Measurements from ENCODE around the gene POLQ. TPM values are rescaled to one million over a fixed set of nuclear protein-coding genes. Genes with fewer than 3 reads are reported as not detected.
"Not testable (repeated sequence)": the region's sequence is repeated elsewhere in the genome, so short reads cannot be mapped to it uniquely, and the experiment has no call there.

POLQ gene
- total RNA-seq, 4 donors from 2014 or later = 0.07 to 0.24 (median 0.18) TPM; not detected in 1

- ATAC-seq = no peak
- no peak overlapping the region for H3K27ac ChIP-seq
- H3K4me1 ChIP-seq = no peaks in the 10 kb centered on the region
- DNase-seq = no peak
- no peak overlapping the region for H3K4me3 ChIP-seq
- intact Hi-C loops (cut with DNase I; ENCODE audit: low total_unique reads) = no loop called here
- H3K36me3 ChIP-seq = no peaks in the 10 kb centered on the region
- no peak for TF ChIP-seq POLR2A (IDR thresholded peaks at IDR 0.05)
- TF ChIP-seq, protein P1, sequence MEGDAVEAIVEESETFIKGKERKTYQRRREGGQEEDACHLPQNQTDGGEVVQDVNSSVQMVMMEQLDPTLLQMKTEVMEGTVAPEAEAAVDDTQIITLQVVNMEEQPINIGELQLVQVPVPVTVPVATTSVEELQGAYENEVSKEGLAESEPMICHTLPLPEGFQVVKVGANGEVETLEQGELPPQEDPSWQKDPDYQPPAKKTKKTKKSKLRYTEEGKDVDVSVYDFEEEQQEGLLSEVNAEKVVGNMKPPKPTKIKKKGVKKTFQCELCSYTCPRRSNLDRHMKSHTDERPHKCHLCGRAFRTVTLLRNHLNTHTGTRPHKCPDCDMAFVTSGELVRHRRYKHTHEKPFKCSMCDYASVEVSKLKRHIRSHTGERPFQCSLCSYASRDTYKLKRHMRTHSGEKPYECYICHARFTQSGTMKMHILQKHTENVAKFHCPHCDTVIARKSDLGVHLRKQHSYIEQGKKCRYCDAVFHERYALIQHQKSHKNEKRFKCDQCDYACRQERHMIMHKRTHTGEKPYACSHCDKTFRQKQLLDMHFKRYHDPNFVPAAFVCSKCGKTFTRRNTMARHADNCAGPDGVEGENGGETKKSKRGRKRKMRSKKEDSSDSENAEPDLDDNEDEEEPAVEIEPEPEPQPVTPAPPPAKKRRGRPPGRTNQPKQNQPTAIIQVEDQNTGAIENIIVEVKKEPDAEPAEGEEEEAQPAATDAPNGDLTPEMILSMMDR (IDR thresholded peaks at IDR 0.05 in 4 of 5, conservative IDR thresholded peaks at IDR 0.05 in 1 of 5) = no peak
- no peaks in the 10 kb centered on the region for H3K9me3 ChIP-seq
- in situ Hi-C loops (cut with MboI; ENCODE audit: low sequenced_read_pairs in 4 of 4) = no loop called here
- no peaks in the 10 kb centered on the region for H3K27me3 ChIP-seq
Measured at GRCh38 chr3:121463745-121464144, 82.0 kb downstream of the POLQ start.

- Histone ChIP-seq H3K27me3 (no peaks in the 10 kb centered on the region), H3K4me3 (no peak overlapping the region), H3K36me3 (no peaks in the 10 kb centered on the region), H3K4me1 (no peaks in the 10 kb centered on the region), H3K9me3 (no peaks in the 10 kb centered on the region), H3K27ac (no peak overlapping the region)
- TF ChIP-seq, protein P1 (IDR thresholded peaks at IDR 0.05 in 4 of 5, conservative IDR thresholded peaks at IDR 0.05 in 1 of 5) = no peak
- TF ChIP-seq POLR2A (IDR thresholded peaks at IDR 0.05) = no peak
- ATAC-seq (no peak), DNase-seq (no peak)
- in situ Hi-C loops (cut with MboI; ENCODE audit: low sequenced_read_pairs in 4 of 4) = no loop called here
- intact Hi-C loops (cut with DNase I; ENCODE audit: low total_unique reads) = no loop called here
Measured at GRCh38 chr3:121462565-121462964, 83.2 kb downstream of the POLQ start.

DNA sequence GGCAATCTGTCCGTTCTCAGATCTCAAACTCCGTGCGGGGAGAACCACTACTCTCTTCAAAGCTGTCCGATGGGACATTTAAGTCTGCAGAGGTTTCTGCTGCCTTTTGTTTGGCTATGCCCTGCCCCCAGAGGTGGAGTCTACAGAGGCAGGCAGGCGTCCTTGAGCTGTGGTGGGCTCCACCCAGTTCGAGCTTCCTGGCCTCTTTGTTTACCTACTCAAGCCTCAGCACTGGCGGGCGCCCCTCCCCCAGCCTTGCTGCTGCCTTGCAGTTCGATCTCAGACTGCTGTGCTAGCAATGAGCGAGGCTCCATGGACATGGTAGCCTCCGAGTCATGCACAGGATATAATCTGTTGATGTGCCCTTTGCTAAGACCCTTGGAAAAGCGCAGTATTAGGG, 94.0 kb downstream of the POLQ start:
- intact Hi-C loops (cut with DNase I; ENCODE audit: low total_unique reads) = not testable (repeated sequence)

GRCh38 chr3:121443456-121443855, 102.3 kb downstream of the POLQ start:
- Histone ChIP-seq H3K27me3 (no peaks in the 10 kb centered on the region), H3K9me3 (no peaks in the 10 kb centered on the region), H3K27ac (no peak overlapping the region), H3K36me3 (no peaks in the 10 kb centered on the region), H3K4me1 (no peaks in the 10 kb centered on the region), H3K4me3 (no peak overlapping the region)
- in situ Hi-C loops (cut with MboI; ENCODE audit: low sequenced_read_pairs in 4 of 4) (no loop called here), intact Hi-C loops (cut with DNase I; ENCODE audit: low total_unique reads) (no loop called here)
- DNase-seq (no peak), ATAC-seq (no peak)
- no peak for TF ChIP-seq POLR2A (IDR thresholded peaks at IDR 0.05)

More for the DNA sequence above, 94.0 kb downstream of the POLQ start:
- H3K27ac ChIP-seq; H3K36me3 ChIP-seq; H3K9me3 ChIP-seq; H3K4me3 ChIP-seq; in situ Hi-C loops (cut with MboI; ENCODE audit: low sequenced_read_pairs in 4 of 4); H3K27me3 ChIP-seq; ATAC-seq; DNase-seq; H3K4me1 ChIP-seq: not testable (repeated sequence)

DNA sequence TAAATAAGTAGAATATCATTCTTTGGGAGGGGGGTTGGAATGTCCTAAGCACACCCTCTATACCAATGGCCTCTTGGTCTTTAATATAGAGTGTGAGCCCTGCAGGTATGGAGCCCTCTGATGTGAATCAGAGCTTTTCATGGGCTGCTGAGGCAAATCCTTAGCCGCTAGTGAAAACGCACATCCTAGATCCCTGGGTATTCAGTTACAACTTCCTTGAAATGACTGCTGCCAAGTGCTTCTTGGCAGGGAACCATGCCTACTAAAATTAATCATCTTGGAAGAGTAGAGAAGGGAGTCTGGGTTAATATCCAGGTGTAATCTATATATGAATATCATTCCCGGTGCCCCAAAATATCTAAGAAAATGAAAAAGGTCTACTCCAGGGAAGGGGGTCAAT, 109.1 kb downstream of the POLQ start:
- H3K4me1 ChIP-seq = peaks cover 0 to 4% of the 10 kb centered on the region in 2 donors
- no peaks in the 10 kb centered on the region for H3K9me3 ChIP-seq
- no peak overlapping the region for H3K4me3 ChIP-seq
- H3K27me3 ChIP-seq = no peaks in the 10 kb centered on the region
- no peaks in the 10 kb centered on the region for H3K36me3 ChIP-seq
- in situ Hi-C loops (cut with MboI; ENCODE audit: low sequenced_read_pairs in 4 of 4) (no loop called here), intact Hi-C loops (cut with DNase I; ENCODE audit: low total_unique reads) (no loop called here)
- ATAC-seq (peak in 1 of 2 donors; percentile 58), DNase-seq (peak in 1 of 2 donors; percentile 13)
- TF ChIP-seq POLR2A (IDR thresholded peaks at IDR 0.05) = no peak
- TF ChIP-seq, protein P1 (IDR thresholded peaks at IDR 0.05 in 4 of 5, conservative IDR thresholded peaks at IDR 0.05 in 1 of 5) = no peak
- H3K27ac ChIP-seq = no peak overlapping the region

DNA sequence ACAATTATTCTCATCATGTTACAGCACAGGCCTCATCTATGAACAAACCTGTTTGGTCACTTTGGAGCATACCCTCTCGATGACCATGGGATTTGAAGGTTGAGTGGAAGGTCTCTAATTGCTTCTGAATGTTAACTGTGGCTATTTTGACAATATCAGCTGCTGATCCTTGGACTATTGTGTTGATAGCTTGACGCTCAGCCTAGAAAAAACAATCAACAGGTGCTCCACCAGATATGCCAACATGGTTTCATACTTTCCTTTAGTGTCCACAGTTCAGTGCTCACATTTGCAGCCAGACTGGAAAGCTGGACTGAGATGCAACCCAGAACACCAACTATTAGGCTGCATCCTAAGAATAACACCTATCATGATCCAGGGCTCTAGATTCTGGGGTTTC, 109.7 kb downstream of the POLQ start:
- ATAC-seq (no peak), DNase-seq (no peak)
- in situ Hi-C loops (cut with MboI; ENCODE audit: low sequenced_read_pairs in 4 of 4) (no loop called here), intact Hi-C loops (cut with DNase I; ENCODE audit: low total_unique reads) (no loop called here)
- TF ChIP-seq POLR2A (IDR thresholded peaks at IDR 0.05) = no peak
- TF ChIP-seq, protein P1 (IDR thresholded peaks at IDR 0.05 in 4 of 5, conservative IDR thresholded peaks at IDR 0.05 in 1 of 5) = no peak
- H3K4me3 ChIP-seq = no peak overlapping the region
- no peaks in the 10 kb centered on the region for H3K9me3 ChIP-seq
- no peak overlapping the region for H3K27ac ChIP-seq
- H3K4me1 ChIP-seq = peaks cover 0 to 4% of the 10 kb centered on the region in 2 donors
- no peaks in the 10 kb centered on the region for H3K27me3 ChIP-seq
- no peaks in the 10 kb centered on the region for H3K36me3 ChIP-seq

Measured in gastrocnemius medialis (tissue), 4 donors.